Inferior parietal cortex (tissue), 1 donor: ENCODE results near the gene LRMDA.

Source experiments
- DNase-seq: peaks from one replicate; pipeline ENCODE4 v3.0.0-alpha.2; 2016; ENCODE audit errors: extremely low spot score

Gene LRMDA

GRCh38 chr10:75954486-75954885 lies 523.1 kb downstream of the LRMDA start:
- no peak for DNase-seq

DNA sequence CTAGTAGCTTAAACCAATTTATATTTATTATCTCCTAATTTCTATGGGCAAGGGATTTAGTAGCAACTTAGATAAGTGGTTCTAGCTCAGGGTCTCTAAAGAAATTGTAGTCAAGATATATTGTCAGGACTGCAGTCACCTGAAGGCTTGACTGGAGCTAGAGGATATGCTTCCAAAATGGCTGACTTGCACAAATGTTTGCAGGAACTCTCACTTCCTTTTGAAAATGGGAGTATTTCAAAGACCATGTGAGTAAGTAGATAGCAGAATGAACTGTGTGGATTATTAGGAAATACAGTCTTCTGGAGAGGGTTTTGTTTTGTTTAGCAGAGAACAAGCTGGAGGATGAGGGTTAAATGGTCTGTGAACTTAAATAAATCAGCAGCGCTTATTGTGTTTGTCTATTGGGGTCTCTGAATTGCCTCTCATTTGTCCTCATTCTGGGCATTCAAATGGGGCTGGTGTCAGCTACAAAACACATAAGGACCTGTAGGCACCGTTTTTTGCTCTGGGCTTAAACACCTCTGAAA lies 524.6 kb downstream of the LRMDA start:
- DNase-seq = no peak

GRCh38 chr10:75956624-75957023 lies 525.2 kb downstream of the LRMDA start:
- DNase-seq = no peak

- no peak for DNase-seq
Observed at GRCh38 chr10:75957314-75958120, 526.1 kb downstream of the LRMDA start.

GRCh38 chr10:75959209-75959608 lies 527.8 kb downstream of the LRMDA start:
- DNase-seq = no peak

DNA sequence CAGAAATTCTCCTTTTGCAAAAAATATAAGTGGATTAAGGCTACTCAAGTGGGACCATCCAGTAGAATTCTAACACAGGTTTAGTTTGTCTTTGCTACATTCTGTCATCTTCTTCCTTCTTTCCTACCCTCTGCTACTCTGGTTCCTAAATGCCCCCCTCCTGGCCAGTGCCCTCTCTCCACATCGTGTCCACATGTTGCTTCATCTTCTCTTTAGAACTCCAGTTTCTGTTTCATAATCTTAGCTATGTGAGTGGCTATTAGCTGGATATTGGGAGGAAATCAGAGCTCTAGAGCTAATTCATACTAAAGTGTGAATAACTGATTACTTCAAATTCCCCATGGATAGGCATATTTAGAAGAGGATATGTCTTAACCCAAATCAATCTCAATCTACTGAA lies 528.5 kb downstream of the LRMDA start:
- no peak for DNase-seq

DNA sequence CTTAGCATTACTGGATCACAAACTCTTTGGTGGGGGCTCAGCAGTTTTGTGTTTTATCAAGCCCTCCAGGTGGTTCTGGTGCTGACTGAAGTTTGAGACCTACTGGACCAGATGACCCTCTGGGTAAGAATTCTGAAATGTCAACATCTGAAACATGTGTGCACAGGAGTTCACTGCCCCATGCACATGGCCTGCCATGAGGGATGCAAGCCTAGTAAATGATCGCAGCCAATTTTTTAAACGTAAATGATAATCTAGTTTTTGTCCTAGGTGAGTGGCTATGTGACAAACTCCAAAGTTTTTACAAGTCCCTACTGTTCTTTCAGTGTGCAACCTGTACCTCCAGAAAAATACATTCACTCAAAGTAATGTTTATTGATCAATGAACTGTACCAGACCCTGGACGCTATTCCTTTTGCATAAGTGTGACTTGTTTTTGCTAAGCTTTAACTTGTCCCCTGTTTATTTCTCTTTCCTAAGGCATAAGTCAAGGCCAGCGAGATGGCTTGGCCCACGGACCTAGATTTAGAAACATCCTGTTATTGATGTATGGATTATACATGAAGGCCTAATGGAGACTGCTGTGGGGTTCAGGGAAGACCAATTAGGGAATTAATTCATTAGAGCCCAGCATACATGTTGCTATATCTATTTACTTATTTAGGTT lies 531.1 kb downstream of the LRMDA start:
- no peak for DNase-seq

DNA sequence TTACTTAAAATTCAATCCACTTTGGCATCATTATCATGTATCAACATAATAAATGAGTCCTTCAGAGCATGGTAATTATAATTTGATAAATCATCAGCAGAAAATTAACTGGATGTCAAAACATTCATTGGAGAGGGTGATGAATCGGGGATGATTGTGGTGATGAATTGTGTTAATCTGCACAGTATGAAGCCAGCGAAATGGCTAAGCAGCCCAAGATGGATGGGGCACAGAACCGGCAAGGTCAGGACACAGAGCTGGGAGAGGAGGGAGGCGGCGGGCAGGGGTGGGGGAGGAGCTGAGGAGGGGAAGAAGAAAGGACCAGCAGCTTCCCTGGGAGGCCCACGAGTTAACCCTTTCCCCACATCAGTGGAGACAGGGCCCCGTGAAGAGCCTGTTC lies 536.1 kb downstream of the LRMDA start:
- DNase-seq = no peak

GRCh38 chr10:75969031-75969430 lies 537.6 kb downstream of the LRMDA start:
- DNase-seq = no peak

DNA sequence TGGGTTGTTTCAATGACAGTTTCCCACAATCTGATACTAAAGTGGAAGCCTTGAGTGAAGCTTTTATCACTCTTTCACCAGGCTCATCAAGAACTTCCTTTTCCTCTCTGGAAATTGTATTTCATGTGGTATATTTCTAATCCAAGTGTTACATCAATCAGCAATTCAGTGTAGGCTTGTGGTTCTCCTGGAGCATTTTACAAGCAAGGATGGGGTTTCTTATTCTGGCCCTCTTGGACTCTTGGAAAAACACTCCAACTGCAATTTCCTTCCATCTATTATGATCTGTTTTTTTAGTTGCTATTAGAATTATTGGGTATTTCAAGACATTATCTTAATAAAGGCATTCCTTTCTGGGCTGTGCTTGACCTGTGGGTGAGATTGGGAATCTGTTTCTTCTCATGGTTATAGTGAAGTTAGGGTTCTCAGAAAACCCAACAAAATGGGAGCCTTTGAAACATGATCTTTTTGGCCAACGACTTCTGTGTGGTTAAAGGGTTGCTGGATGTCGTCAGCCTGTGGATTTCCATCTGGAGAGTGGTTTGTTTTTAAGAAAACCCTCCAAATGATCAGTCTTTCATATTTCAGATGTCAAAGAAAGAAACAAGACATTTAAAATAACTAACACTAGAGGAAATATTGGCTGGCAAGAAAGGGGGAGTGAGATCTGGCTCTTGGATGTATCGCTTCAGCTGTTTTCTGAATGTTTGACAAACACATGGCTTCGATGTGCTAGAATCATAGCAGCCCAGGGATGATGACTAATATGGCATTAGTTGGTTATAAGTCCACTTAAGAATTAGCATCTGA lies 540.2 kb downstream of the LRMDA start:
- DNase-seq = no peak

DNA sequence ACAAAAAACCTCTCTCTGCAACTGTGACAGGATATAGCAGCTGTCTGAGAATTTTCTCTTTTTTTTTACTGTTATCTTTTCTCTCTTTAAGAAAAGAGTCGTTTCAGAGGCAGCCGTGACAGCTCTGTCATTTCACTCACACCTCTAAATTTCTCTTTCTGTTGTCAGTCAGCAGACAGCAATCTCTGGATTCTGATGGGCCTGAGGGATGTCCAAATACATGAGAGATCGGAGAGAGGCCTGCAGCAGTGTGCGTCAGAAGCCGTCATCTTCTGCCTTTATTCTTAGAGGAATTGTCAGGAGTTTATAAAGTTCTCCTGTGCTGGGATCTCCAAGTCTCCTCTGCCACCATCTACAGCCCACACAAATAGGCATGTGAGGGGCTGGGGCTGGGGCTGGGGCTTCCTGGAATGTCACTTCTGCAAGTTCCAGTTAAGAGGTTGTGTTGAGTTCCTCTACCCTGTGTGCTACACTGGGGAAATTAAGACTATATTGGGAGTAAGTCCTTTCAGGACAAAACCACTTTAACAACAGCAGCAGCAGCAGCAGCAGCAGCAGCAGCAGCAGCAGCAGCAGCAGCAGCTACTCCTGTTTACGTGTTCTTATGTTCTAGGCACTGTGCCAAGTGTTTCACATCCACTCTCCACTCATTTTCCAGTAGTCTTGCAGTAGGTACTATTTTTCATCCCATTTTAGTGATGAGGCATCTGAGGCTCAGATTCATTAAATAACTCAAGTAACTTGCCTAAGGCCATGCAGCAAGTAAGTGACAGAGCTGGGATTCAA lies 541.3 kb downstream of the LRMDA start:
- no peak for DNase-seq

DNA sequence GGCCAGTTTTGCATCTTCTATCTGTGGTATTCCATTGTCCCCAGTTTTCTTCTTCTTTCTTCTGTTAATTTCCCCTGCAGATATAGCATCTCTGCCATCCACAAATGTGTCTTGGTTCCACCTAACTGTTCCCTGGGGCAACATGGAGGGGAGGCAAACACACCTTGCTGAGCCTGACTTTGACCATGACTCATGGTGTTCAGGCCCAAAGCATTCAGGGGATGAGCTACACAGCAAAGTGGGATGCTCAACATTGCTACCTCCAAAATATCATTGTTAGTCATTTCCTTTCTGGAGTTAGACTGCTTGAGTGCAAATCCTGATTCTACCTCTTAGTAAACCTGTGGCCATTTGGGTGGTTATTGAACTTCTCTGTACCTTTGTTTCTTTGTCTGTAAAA lies 542.7 kb downstream of the LRMDA start:
- no peak for DNase-seq

- DNase-seq = peak; percentile 10
Observed at GRCh38 chr10:75976681-75977080, 545.3 kb downstream of the LRMDA start.

GRCh38 chr10:75977139-75977538 lies 545.7 kb downstream of the LRMDA start:
- DNase-seq = no peak

DNA sequence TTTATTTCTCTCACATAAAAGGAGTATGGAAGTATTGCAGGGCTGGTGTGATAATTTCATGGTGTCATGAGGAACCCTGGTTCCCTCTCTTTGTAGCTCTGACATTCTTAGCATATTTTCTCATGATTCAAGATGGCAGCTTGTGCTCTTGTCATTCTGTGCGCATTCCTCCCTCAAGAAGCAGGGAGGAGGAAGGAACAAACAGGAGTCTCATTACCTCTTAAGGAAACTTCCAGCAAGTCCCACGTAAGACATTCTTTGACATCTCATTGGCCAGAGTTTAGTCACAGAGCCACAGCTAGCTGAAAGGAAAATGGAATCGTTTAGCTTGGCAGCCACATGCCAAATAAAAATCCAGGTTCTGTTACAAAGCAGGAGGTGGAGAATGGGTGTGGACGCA lies 546.8 kb downstream of the LRMDA start:
- DNase-seq = no peak

DNA sequence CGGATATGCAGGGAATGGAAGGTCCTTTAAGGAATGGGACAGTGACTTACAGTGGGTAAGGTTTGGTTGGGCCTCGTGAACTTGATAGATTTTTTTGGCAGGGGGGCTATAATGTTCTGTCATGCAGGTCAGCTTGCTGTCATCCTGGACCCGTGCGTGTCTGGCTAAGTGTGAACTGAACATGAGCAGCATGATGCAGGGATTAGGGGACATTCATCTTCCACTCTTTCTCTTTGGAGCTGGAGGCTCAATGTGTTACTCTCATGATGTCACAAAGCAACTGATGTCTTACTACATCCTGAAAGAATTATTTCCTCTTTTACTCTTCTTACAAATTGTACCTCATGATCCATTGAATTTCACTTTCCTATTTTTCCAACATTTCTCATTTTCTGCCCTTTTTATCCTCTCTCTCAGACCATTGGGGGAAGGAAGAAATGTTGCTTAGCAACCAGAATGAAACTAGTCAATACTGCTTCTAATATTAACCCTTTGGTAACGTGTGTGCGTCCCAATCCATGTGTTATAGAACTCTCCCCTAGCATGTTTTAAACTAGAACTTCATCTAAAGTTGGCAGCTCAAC lies 549.1 kb downstream of the LRMDA start:
- no peak for DNase-seq

DNA sequence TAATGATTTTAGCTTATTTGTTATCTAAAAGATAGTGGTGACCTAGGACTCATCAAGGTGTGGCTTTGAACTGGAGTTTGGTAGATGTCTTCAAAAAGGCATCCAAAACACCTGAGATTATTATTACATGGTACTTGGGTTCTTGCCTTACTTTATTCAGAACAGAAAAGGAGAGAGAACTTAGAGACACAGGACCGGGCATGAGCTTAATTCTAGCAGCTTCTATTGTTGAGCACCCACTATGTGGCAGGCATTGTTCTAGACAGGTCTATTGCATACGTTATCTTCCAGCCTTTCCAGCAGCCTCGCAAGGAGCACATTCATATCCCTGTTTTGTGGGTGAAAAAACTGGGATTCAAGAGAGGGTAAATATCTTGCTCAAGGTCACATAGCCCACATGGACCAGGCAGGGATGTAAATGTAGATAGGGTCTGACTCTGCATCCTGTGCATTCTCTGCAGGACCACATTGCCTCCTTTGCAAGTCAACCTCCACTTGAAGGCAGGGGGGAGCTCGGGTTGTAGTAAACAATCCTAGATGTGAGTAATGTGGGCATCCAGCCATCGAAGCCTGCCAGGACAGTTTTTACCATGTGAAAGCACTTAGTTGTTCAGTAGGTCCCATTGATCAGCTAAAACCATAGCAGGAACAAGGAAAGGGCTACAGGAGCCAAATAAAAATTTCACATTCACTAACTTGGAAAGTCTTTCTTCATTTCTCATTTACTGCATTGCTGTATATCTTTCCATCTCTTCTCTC lies 551.4 kb downstream of the LRMDA start:
- no peak for DNase-seq

DNA sequence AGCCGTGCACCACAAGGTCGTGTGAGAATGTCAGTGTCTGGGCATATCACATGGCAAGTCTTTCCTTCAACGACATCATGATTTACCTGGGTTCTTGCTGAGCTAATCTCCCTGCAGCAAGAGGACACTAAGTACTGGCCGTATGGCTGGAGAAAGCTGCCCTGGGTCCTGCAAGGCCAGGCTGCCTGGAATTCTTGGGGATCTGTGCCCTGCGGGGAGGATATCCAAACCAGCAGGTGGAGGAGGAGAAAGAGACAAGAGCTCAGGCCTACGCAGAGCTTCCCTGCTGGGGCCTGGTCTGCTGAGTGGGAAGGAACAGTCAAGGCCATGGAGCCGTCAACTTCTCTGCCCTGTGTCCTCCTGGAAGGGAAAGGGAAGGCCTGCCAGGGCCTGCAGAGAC lies 552.6 kb downstream of the LRMDA start:
- no peak for DNase-seq

DNA sequence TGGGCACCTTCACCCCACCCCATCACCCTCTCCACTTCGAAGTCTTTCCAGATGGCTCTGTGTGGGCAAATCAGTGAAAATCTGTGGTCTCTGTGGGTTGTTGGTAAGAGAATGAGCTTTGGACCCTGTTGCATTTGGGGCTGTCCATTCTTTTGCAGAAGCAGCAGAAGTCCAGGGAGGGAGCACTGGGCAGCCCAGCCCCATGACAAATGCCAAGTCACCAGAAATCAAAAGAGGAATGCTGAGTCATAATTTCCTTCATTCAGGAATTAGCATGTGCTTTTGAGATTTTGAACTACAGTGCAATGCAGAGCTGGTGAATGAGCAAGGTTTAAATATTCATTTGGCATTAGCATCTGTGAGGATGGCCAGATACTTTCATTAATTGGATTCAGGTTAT lies 556.2 kb downstream of the LRMDA start:
- DNase-seq = no peak

DNA sequence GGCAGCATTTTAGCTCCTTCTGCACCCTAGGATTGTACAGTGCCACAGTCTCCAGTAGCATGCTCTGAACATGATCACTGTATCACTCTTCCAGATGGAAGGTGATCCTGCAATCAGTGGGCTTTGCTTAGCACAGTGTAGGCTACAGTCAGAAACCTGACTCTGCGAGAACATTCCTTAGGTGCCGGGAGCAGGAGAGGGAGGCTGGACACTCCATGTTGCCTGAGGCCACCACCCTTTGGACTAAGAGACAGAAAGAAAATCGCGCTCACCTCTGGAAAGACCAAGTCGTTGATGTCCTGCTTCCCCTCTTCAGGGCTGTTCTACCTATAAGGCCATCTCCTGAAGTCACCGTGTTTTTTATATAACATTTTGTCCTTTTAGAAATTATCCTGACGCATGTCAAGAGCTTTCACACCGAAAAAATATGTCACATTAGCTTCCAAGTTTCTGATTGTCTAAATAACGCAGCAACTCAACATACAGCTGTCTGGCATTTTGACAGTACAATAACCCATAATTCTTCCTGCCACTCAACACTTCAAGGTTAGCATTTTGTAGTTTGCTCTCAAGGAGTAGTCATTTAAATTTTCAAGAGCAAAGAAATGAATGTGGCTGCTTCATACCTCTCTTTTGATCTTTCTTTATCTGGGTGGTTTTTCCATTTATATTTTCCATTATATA lies 563.1 kb downstream of the LRMDA start:
- no peak for DNase-seq
